Measurements from ENCODE around the gene BICD2. TPM values are rescaled to one million over a fixed set of nuclear protein-coding genes. Genes with fewer than 3 reads are reported as not detected.

BICD2 gene
- total and polyA plus RNA-seq, 7 donors: 5.4 to 38.5 (median 30.6) TPM

- Histone ChIP-seq H3K4me3 (no peak overlapping the region), H3K27me3 (no peaks in the 10 kb centered on the region), H3K4me1 (peaks cover 0 to 8% (median 3%) of the 10 kb centered on the region in 4 donors), H3K36me3 (peaks cover 59 to 90% (median 70%) of the 10 kb centered on the region in 4 donors), H3K27ac (no peak overlapping the region), H3K9me3 (no peaks in the 10 kb centered on the region)
- TF ChIP-seq POLR2A (IDR thresholded peaks at IDR 0.05): no peak
- DNase-seq: no peak
- intact Hi-C loops (cut with DNase I): loop anchor here (10.0 kb wide), 1 partner anchor 46 kb away; the partner anchor contains the start of gene BICD2
- WGBS, 2 donors: 95 to 96% methylated on average over 34 of the region's 34 CpGs
These were observed 45.5 kb downstream of the BICD2 start for GRCh38 chr9:92719028-92719647.

- intact Hi-C loops (cut with DNase I): loop anchor here (10.0 kb wide), 1 partner anchor 46 kb away; the partner anchor contains the start of gene BICD2
- Histone ChIP-seq H3K36me3 (peaks cover 65 to 98% (median 78%) of the 10 kb centered on the region in 4 donors), H3K4me3 (no peak overlapping the region), H3K9me3 (no peaks in the 10 kb centered on the region), H3K27ac (no peak overlapping the region), H3K4me1 (peaks cover 0 to 4% (median under 1%) of the 10 kb centered on the region in 4 donors), H3K27me3 (no peaks in the 10 kb centered on the region)
- TF ChIP-seq POLR2A (IDR thresholded peaks at IDR 0.05) (no peak), POLR2AphosphoS5 (IDR thresholded peaks at IDR 0.05) (no peak), EP300 (IDR thresholded peaks at IDR 0.05) (no peak)
- TF ChIP-seq, protein P1, sequence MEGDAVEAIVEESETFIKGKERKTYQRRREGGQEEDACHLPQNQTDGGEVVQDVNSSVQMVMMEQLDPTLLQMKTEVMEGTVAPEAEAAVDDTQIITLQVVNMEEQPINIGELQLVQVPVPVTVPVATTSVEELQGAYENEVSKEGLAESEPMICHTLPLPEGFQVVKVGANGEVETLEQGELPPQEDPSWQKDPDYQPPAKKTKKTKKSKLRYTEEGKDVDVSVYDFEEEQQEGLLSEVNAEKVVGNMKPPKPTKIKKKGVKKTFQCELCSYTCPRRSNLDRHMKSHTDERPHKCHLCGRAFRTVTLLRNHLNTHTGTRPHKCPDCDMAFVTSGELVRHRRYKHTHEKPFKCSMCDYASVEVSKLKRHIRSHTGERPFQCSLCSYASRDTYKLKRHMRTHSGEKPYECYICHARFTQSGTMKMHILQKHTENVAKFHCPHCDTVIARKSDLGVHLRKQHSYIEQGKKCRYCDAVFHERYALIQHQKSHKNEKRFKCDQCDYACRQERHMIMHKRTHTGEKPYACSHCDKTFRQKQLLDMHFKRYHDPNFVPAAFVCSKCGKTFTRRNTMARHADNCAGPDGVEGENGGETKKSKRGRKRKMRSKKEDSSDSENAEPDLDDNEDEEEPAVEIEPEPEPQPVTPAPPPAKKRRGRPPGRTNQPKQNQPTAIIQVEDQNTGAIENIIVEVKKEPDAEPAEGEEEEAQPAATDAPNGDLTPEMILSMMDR (IDR thresholded peaks at IDR 0.05): no peak
- DNase-seq: no peak
- WGBS, 2 donors: 92 to 93% methylated on average over 40 of the region's 40 CpGs
These were observed 46.3 kb downstream of the BICD2 start for GRCh38 chr9:92718086-92719001.

DNA sequence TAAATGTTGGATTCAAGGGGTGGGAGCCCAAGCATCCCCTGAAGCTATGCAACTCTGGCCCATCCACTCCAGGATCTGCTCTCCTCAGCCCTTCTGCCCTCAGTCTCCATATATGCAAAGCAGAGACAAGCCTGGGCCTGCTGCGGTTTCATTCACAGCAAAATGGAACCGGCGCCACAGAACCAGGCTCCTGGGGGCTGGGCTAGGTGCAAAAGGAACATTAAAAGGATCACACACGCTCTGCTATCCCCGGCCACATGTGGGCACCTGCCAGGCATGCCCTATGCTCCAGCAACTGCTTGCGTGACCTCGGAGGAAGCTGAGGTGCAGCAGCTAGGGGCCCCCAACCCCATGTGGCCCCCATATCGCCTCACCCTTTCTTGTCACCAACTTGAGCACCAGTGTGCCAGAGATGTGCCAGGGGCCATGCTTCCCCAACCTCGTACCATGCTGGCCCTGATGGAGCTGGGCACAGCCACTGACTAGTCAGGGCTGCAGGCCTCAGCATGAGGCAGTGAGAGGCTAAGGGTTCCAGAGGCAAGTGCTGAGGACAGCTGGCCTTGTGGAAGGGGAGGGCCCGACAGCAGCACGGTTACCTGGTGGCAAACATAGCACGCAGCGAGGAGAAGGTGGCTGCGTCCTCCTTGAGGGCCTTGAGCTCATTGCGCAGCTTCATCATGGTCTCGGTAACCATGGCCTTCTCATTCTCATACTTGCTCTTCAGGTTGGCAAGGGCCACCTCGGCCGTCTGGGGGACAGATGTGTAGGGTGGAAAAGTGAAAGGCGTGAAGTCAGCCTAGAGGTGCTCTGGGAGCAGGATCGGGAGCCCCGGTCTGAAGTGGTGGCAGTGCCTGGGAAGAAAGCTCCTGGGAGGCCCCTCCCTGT is 47.2 kb downstream of the BICD2 start:
- H3K36me3 ChIP-seq: peaks cover 68 to 99% (median 83%) of the 10 kb centered on the region in 4 donors
- H3K9me3 ChIP-seq: no peaks in the 10 kb centered on the region
- 94 to 96% methylated on average over 21 of the region's 21 CpGs for WGBS, 2 donors

GRCh38 chr9:92716557-92716956 is 48.1 kb downstream of the BICD2 start:
- Histone ChIP-seq H3K4me3 (no peak overlapping the region), H3K4me1 (no peaks in the 10 kb centered on the region), H3K27ac (peak overlapping the region in 1 of 4 donors; percentile 3), H3K27me3 (no peaks in the 10 kb centered on the region), H3K36me3 (peaks cover 67 to 99% (median 75%) of the 10 kb centered on the region in 4 donors), H3K9me3 (no peaks in the 10 kb centered on the region)
- TF ChIP-seq, protein P1 (IDR thresholded peaks at IDR 0.05): peak; percentile 89 to 92 (median 92)
- no peak for TF ChIP-seq EP300 (IDR thresholded peaks at IDR 0.05)
- WGBS, 2 donors: 21 to 38% methylated on average over 4 of the region's 4 CpGs
- intact Hi-C loops (cut with DNase I): loop anchor here (1.0 to 10.0 kb wide), 2 partner anchors 48 to 74 kb away; partner anchors contain the start of gene BICD2
- DNase-seq: no peak

More for the DNA sequence above, 47.2 kb downstream of the BICD2 start:
- no peak overlapping the region for H3K4me3 ChIP-seq
- H3K4me1 ChIP-seq: no peaks in the 10 kb centered on the region
- intact Hi-C loops (cut with DNase I): loop anchor here (10.0 kb wide), 1 partner anchor 47 kb away; the partner anchor contains the start of gene BICD2
- H3K27ac ChIP-seq: no peak overlapping the region
- TF ChIP-seq, protein P1 (IDR thresholded peaks at IDR 0.05): no peak
- TF ChIP-seq EP300 (IDR thresholded peaks at IDR 0.05) (no peak), POLR2AphosphoS5 (IDR thresholded peaks at IDR 0.05) (no peak), POLR2A (IDR thresholded peaks at IDR 0.05) (no peak)
- no peak for DNase-seq
- H3K27me3 ChIP-seq: no peaks in the 10 kb centered on the region
